HG02642 (cell line): ENCODE data around the gene DOK6.
"Not testable (repeated sequence)": the region's sequence is repeated elsewhere in the genome, so short reads cannot be mapped to it uniquely, and the experiment has no call there.

Experiments
- ATAC-seq: cut with Tn5 transposase; IDR thresholded peaks from one replicate; pipeline ENCODE4 v1.9.1; 2021; ENCODE audit warnings: mild to moderate bottlenecking; ENCODE audit not compliant: unreplicated experiment, poor library complexity

DOK6 gene

DNA sequence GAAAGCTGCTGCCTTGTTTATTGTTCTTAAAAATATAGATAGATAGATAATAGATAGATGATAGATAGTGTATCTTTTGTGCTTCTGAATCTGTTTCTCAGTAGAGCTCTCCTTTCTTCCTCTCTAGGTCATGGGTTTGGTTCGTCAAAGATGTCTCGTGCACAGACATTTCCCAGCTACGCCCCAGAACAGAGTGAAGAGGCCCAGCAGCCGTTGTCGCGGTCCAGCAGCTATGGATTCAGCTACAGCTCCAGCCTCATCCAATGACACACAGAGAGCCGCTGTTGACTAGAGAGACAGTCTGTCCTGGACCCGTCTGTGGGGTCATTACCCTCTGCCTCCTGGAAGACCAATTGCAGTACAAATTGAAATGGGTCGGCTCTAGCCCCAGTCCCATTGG is 440.4 kb downstream of the DOK6 start:
- no peak for ATAC-seq

DNA sequence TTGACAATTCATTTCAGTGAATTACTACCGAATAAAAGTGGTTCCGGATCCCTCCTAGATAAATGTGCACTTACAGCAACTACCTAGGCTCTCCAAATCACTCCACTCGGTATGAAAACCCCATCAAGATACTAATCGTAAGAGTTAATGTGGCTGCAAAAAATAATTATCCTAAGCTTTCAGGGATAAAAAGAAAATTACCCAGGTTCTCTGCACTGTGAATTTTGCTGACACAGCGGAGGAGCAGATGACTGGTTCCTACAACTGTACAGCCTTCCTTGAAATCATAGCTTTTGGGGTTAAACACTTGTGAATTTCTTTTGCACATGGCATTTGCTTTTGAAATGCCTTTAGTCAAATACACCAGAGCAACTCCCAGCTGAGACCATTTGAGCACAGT is 442.3 kb downstream of the DOK6 start:
- ATAC-seq = no peak

DNA sequence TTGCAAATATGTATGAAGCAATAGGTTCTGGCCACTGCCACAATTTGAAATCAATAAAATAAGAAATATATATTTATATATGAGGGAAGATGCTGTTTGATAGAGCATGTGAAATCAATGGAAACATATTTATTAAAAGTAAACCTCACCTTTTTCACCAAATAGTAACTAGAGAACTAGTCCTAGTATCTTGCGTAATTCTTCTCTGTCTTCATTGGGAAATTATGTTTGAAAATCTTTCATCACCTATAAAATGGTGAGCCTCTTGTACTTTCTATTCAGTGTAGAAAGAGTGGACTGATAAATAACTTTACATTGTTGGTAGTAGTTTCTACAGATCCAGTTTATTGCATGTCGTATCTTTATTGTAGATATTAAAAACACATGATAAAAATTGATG is 444.0 kb downstream of the DOK6 start:
- ATAC-seq = no peak

DNA sequence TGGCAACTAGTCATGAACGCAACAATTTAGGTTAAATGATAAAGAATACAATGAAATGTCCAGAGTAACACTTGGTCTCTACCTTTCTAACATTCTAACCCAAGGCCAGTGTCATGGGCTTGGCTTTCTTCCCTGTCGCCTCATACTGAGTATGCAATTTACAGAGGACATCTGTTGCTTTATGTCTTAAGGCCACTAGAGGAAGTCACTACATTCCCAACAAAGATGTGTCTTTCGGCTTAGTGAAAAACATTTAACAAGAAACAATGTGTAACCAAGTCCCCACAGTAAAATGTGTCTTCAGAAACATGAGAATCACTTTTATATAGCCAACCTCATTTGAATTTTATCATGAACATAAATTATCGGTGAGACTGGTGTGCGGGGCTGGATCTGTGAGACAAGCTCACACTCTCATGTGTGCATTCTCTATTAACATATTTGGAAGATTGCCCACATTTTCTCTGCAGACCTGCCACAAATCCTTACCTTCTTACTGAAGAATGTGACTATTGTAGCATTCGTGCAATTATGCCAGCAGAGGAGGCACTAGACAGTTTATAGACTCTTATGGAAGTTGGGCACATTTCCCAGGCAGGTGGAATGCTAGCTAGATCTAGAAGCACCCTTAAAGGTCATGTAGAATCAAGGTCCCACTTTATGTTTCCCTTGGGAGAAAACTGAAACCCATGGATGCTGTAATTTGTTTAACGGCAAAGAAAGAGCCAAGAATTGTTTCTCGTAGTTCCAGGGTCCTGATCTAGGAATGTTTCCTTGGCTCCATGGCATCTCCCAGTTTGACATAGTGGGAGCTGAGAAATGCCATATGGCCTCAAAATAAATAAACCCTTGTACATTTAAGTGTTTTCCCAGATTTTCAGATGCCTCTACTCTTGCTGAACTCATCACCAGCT is 445.2 kb downstream of the DOK6 start:
- ATAC-seq = no peak

DNA sequence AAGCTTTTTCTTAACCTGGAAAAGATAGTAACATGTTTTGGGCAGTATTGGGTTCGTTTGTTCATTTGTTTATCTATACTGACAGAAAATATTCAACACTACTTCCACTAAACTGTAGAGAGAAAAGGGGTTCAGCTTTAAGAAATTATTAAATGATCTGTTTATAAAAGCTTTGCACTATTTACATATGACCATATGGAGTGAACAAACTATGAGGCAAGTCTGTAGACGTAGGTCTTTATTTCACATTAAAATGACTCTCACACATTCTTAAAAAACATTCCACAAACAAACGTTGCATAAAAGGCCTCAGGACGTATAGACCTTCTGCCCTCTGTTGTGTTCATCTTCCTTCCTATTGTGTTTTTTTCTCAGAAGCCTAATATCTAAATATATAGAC is 452.4 kb downstream of the DOK6 start:
- no peak for ATAC-seq

DNA sequence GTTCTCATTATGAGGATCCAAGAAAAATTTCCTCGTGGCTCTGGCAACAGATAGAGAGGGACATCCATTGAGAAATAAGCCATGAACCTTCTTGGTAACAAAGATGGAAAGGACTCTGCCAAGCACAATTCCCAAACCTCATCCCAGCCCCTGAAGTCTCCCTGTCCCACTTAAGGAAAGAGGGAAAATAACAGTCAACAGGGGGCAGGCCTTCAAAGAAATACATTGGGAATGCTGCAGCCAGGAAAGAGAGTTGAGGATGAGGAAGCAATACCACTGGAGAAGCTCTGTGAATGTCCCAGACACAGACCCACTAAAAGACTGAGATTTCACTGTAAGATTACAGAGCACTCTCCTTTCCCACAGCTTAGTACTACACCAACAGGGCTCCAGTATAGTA is 453.8 kb downstream of the DOK6 start:
- ATAC-seq = no peak

DNA sequence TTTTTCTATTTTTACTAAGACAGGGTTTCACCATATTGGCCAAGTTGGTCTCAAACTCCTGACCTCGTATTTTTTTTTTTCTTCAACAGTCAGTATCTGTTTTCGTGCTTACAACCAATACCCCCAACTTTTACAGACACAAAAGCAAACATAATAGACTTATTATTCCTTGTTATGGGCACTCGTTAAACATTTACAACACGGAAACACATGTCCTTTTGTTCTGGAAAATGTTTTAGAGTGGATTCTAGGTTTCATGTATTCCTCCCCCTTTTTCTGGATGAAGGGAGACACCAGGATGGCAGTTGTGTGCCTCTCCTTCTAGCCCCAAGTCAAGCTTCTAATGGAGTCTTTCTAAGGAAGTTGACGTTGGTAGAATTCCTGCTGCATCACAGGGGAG is 458.2 kb downstream of the DOK6 start:
- ATAC-seq = no peak

DNA sequence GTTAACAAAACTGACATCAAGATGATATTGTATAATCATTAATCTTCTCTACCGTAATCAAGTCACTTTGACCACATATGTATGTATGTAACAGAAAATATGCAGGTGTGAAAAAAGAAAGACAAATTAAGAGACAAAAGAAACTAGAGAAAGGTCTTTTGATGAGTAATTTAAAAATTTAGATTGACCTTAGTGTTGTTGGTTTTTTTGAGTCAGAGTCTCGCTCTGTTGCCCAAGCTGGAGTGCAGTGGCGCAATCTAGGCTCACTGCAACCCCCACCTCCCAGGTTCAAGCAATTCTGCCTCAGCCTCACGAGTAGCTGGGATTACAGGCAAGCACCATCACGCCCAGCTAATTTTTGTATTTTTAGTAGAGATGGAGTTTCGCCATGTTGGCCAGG is 464.1 kb downstream of the DOK6 start:
- peak; percentile 89 for ATAC-seq

DNA sequence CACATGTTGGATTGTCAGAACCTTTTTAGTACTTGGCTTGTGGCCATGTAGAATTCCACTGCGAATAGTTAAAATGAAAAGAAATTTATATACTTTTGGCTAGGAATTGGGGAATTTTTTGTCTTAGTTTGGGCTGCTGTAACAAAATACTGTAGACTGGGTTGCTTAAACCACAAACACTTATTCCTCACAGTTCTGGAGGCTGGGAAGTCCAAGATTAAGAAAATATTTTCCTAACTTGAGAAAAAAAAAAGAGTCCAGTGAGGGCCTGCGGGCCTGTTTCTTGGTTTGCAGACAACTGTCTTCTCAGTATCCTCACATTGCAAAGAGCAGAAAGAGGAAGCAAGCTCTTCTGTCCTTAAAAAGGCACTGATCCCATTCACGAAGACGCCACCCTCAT is 465.1 kb downstream of the DOK6 start:
- ATAC-seq = no peak

DNA sequence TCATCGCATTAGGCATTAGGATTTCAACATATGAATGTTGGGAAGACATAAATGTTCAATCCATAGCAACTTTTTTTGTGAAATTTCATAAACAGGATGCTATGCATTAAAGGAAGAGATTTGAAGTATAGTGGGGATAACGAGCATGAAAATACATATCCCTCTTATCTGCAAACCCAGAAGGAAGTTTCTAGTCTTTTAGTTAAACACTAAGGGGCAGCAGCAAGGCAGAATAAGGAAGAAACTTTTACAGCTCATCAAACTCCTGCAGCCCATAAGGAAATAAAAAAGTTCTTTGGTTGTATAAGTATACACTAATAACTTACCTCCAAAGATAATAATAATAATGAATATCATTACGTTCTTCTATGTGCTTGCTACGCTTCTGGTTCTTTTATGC is 465.5 kb downstream of the DOK6 start:
- no peak for ATAC-seq

DNA sequence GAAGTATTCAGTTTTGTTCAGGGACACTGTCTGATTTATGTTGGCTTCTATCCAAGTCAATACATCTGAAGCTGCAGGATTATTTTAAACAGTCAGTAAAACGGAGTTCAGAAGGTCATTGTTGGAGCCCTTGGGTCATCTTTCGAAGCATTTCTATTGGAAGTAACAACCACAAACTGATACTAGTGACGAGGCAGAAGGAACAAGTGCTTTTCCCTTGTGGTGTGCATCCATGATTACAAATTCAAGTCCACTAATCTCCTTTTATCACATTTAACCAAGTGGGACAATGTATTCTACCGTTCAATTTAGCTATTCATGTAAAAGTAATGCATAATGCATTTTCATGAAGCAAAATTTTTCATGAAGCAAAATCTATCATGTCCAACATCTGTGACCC is 470.0 kb downstream of the DOK6 start:
- ATAC-seq = no peak

DNA sequence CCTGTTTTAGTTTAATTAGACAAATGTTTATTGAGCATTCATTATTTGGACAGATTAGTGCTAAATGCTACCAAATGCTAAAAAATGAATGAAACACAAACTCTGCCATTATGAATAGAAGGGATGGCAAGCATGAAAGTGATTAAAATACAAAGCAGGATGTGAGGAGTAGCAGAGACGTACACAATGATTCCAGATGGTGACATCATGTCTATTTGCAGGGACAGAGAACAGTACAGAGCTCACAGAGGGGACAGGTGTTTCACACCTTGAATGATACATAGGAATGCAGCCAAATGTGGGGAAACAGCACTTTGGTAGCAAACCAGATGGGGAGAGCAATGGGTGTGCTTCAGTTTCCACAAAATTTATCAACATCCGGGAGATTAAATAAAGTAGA is 470.7 kb downstream of the DOK6 start:
- ATAC-seq = no peak

DNA sequence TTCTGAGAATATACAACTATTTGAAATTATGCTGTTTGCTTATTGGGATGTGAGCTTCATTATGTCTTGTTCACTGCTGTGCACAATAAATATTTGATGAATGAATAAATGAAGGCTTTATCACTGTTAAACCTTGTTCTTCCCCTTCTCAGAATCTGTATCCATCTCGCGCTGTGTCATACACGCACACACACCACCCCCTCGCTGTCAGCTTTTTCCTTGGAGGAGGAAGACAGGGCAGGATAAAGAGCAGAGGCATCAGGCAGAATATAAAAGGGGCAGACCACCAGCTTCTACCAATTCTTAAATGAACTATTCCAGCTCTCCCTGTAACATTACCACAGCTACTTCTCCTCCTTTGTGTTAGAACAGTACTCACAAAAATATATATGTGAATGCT is 472.0 kb downstream of the DOK6 start:
- ATAC-seq = no peak

DNA sequence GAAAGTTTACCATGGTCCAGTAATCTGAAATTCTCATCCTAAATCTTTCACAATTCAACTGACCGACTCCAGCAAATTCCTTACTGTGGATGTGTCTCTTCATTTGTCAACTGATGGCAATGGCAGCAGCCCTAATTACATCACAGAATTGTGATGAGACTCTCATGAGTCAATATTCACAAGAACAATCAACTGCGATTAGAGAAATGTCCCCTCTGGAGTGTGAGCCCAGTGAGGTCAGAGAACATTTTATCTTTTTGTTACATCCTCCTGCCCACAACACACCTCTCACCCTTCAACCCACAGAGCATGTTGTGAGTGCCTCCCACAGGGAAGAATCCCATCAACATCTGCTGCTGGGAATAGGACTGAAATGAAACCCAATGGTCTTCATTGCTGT is 473.4 kb downstream of the DOK6 start:
- ATAC-seq = no peak

DNA sequence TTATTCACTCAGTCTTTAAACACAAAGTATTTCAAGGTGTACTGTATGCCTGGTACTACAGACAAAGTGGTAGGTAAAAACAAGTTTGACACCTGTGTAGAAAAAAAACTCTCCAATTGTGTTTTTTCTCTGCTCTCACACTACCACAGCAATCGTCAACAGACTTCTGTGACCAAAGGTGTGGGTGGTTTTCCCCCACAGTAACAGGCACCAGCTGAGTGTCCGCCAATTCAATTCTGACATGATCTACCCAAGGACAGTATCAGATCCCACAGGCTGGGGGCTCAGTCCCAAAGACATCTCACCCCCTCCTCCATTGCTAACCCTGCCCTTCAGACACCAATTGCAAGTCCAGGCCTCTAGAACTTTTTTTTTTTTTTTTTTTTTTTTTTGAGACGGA is 475.8 kb downstream of the DOK6 start:
- ATAC-seq = no peak

DNA sequence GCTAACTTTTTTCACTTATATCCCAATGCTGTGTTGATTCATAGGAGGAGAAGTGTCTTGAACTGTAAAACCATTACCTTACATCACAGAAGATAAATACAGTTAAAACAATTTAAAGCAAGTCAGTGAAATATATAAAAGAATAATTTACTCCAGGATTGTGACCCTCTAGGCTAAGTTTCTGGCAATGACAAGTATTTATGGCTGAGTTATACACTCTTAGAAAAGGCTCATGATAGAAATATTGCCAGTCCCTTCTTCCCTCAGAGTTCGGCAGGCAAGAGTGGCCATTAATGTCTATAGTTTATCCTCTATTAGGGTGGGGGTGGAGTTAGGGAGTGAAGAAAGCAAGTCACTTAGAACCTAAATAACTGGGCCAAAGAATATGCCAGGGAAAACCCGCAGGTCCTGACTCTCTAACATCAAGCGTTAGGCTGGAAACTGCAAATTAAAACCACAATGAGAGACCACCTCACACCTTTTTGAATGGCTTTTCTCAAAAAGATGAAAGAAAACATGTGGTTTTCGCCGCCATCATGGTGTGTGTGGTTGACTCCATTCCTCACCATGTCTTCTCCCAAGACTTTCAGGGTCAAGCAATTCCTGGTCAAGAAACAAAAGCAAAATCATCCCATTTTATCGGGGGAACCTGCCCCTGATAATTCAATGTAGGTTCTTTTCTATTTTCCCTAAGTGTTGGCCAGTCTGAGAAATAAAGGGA is 477.7 kb downstream of the DOK6 start:
- ATAC-seq = no peak

DNA sequence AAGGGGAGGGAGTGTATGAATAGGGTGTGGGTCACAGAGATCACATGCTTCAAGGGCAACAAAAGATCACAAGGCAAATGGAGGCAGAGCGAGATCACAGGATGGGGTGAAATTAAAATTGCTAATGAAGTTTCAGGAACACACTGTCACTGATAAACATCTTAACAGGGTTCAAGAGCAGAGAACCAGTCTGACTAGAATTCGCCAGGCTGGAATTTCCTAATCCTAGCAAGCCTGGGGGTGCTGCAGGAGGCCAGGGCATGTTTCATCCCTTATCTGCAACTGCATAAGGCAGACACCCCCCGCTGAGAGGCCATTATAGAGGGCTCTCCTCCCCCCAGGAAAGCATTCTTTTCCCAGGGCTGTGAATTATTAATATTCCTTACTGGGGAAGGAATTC is 478.4 kb downstream of the DOK6 start:
- ATAC-seq = not testable (repeated sequence)

DNA sequence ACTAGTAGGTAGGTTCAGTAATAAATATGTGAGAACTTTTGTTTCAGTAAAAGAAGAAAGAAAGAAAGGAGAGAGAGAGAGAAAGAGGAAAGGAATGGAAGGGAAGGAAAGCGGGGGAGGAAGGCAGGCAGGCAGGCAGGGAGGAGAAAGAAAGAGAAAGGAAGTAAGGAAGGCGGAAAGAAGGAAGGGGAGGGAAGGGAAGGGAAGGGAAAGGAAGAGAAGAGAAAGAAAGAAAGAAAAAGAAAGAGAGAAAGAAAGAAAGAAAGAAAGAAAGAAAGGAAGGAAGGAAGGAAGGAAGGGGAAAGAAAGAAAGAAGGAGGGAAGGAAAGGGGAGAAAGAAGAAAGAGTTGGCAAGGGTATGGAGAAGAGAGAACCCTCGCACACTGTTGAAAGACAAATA is 479.4 kb downstream of the DOK6 start:
- no peak for ATAC-seq

DNA sequence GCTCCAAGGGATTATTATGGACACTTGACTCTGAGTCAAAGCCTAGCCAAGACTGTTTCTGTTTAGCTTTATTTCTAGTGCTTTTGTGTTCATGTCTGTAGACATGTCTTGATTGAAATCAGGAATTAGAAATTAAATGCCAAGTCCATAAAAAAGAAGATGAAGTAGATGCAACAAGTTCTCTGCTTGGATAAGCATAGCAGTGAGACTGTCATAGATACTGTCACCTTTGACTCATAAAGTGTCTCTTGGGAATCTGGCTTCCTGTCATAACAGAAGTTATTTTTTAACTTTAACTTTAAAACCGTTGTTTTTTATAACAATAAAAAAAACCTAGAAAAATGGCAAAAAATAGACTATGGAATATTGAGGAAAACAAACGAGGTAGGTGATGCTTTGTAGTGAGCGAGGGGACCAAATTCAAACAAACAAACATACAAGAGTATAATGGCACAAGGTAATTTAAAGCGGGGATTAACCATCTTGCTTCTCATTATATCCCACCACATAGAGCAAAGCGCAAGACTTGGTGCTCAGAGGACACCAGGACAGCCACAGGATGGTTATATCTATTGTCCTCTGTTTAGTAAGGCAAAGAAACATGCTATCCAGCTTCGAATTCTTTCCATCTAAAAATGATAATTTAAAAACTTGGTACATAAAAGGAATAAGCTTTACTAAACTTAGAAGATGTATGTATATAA is 482.4 kb downstream of the DOK6 start:
- ATAC-seq = peak; percentile 43

DNA sequence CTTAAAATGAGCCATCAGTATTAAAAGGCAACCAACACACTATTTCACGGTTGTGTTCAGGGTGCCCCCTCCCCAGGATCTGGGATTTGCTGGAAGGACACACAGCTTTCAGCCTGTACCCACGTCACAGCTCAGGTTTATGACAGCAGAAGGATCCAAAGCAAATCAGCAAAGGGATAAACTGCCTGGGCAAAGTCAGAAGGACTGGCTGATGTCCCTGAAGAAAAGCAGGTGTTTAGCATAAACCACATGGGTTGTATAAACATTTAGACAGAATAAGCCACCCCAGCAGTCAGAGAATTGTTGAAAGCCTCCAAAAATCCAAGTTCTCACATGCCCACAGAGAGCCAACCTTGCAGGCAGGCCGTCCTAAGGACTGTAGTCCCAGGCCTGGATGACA is 483.1 kb downstream of the DOK6 start:
- ATAC-seq = no peak

DNA sequence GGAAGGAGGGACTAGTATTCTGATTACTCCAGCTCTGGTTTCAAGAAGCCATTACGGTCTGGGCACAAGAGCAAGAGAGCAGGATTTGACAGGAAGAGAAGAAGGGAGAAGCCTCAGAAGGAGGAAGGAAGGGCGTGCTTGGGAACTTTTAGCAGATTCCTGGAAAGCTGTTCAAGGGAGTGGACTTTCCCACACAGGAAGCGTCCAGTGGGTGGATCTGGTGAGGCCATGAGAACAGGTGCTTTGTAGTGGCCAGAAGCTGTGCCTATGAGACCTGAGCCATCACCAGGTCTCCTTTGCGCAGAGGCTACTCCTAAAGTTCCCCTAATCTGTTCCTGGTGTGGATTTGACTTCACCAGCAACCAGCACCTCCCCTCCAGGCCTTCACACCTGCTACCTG is 484.7 kb downstream of the DOK6 start:
- ATAC-seq = no peak
